ENCODE data around the gene PTGIS. TPM values are rescaled to one million over a fixed set of nuclear protein-coding genes. Genes with fewer than 3 reads are reported as not detected.
"Not testable (repeated sequence)": the region's sequence is repeated elsewhere in the genome, so short reads cannot be mapped to it uniquely, and the experiment has no call there.

The PTGIS gene
- total RNA-seq, 2 experiments from 2014 or later, result 1.5 to 1.6 TPM

GRCh38 chr20:49569411-49570115, 1.6 kb upstream of the PTGIS start:
- ChIA-PET CTCF (interaction anchor here (0.8 to 2.3 kb wide), 4 partner anchors 9 to 39 kb away, joined by 3 to 9 read pairs (median 4); no protein-coding TSS in a partner anchor), POLR2A (interaction anchor here (0.7 to 1.7 kb wide), 5 partner anchors 11 to 25 kb away, joined by 3 to 6 read pairs (median 4); no protein-coding TSS in a partner anchor)
- no peak for TF ChIP-seq CTCF (IDR thresholded peaks at IDR 0.05)
- Mint-ChIP-seq H3K36me3 (ENCODE audit: low read depth) (no peaks in the 10 kb centered on the region), H3K4me1 (ENCODE audit: low read depth) (peaks cover 19% of the 10 kb centered on the region), H3K27me3 (peaks cover 46% of the 10 kb centered on the region), H3K9me3 (no peaks in the 10 kb centered on the region), H3K4me3 (no peak overlapping the region), H3K27ac (no peak overlapping the region)
- intact Hi-C loops (cut with micrococcal nuclease), result no loop called here
- DNase-seq (no peak), ATAC-seq (no peak)

DNA sequence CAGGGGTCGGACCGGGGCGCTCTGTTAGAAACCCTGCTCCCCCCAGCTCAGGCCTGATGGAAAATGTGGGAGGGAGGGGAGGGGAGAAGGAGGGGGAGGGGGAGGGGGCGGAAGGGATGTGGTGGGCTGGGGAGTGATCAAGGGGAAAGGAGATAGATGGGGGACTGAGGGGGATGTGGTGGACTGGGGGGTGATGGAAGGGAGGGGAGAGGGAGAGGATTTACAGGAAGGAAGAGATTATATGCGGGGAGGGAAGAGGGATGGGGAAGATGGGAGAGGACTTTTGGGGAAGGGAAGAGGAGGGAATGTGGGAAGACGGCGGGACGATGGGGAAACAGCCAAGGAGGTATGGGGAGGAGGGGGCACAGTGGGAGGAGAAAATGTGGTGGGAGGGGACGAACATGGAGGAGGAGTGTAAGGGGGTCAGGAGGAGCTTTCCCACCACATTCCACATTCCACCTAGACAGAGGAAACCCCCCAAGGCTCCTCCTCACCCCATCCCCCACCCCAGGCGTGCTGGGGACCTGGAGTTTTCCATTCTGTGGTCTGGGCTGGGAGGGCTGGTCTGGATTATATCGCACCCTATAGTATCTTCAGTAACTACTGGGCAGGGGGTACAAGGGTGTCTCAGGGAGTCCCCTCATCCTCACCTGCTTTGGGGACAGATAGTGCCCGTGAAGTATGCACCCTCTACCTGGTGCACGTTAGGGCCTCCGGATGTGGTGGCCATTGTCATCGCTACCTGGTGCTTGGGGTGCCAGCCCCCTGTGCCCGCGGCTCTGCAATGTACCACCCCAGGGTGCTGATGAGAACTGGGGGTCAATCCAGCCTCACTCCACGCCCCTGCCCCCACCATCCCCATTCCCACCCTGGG, 578 bp upstream of the PTGIS start:
- no peak for TF ChIP-seq CTCF (IDR thresholded peaks at IDR 0.05)

GRCh38 chr20:49566401-49567364, 1.3 kb downstream of the PTGIS start:
- DNase-seq (no peak), ATAC-seq (no peak)
- Mint-ChIP-seq H3K4me1 (ENCODE audit: low read depth) (peaks cover 10% of the 10 kb centered on the region), H3K27ac (no peak overlapping the region), H3K36me3 (ENCODE audit: low read depth) (no peaks in the 10 kb centered on the region), H3K27me3 (peaks cover 57% of the 10 kb centered on the region), H3K9me3 (peaks cover 2% of the 10 kb centered on the region), H3K4me3 (peak overlapping the region; percentile 10)
- intact Hi-C loops (cut with micrococcal nuclease), result no loop called here
- CTCF ChIA-PET, result interaction anchor here (0.7 to 2.2 kb wide), 2 partner anchors 25 to 35 kb away, joined by 3 to 8 read pairs; no protein-coding TSS in a partner anchor
- no peak for TF ChIP-seq CTCF (IDR thresholded peaks at IDR 0.05)
- POLR2A ChIA-PET, result no interaction called here

More for the DNA sequence above, 578 bp upstream of the PTGIS start:
- intact Hi-C loops (cut with micrococcal nuclease), result no loop called here
- ChIA-PET POLR2A (interaction anchor here (1.0 to 1.7 kb wide), 4 partner anchors 12 to 26 kb away, joined by 3 to 6 read pairs (median 4); no protein-coding TSS in a partner anchor), CTCF (interaction anchor here (0.6 to 2.3 kb wide), 4 partner anchors 10 to 40 kb away, joined by 3 to 9 read pairs (median 4); no protein-coding TSS in a partner anchor)
- Mint-ChIP-seq H3K4me1 (ENCODE audit: low read depth) (peaks cover 19% of the 10 kb centered on the region), H3K36me3 (ENCODE audit: low read depth) (no peaks in the 10 kb centered on the region), H3K27me3 (peaks cover 50% of the 10 kb centered on the region), H3K9me3 (peaks cover 2% of the 10 kb centered on the region), H3K4me3 (peak overlapping the region; percentile 27), H3K27ac (no peak overlapping the region)
- ATAC-seq (no peak), DNase-seq (no peak)

DNA sequence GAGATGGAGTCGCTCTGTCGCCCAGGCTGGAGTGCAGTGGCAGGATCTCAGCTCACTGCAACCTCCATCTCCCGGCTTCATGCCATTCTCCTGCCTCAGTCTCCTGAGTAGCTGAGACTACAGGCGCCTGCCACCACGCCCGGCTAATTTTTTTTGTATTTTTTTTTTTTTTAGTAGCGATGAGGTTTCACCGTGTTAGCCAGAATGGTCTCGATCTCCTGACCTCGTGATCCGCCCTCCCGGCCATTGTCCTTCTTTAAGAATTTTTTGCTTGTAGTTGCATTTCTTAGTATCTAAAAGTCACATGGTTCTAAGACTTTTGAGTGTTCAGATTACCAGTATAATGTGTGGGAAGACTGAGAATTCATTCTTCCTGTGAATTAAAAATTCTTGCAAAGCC, 2.9 kb downstream of the PTGIS start:
- ChIA-PET CTCF (interaction anchor here (1.1 kb wide), 1 partner anchor 43 kb away, joined by 4 read pairs; no protein-coding TSS in a partner anchor), POLR2A (interaction anchor here (0.9 to 1.5 kb wide), 2 partner anchors 30 to 294 kb away, joined by 3 to 4 read pairs; no protein-coding TSS in a partner anchor)
- H3K27ac Mint-ChIP-seq; H3K36me3 Mint-ChIP-seq (ENCODE audit: low read depth); DNase-seq; ATAC-seq; H3K4me1 Mint-ChIP-seq (ENCODE audit: low read depth); H3K4me3 Mint-ChIP-seq; H3K9me3 Mint-ChIP-seq; intact Hi-C loops (cut with micrococcal nuclease): not testable (repeated sequence)
- H3K27me3 Mint-ChIP-seq, result peaks cover 57% of the 10 kb centered on the region

All from activated CD8-positive, alpha-beta T cell treated with anti-CD3 and anti-CD28 coated beads for 36 hours (primary cell).